Esophagus squamous epithelium (tissue), 5 donors: ENCODE results near the gene GPC6. TPM values are rescaled to one million over a fixed set of nuclear protein-coding genes. Genes with fewer than 3 reads are reported as not detected.

ENCODE experiments used
- DNase-seq: peaks from one replicate; lab custom pipeline; 2025; lab: John Stamatoyannopoulos, UW
- H3K27ac ChIP-seq, 4 donors: fragments of 200-600 bp; sonication (generic); one replicate each; pipeline ENCODE4 v1.5.1; 2016 to 2019; ENCODE audit warnings: mild to moderate bottlenecking in 1 of 4
- H3K27me3 ChIP-seq, 4 donors: fragments of 200-600 bp; sonication (generic); 1 replicate in 3 of 4; 2 replicates in 1 of 4; pipeline versions ENCODE4 v1.5.1 to v1.6.0; 2017 to 2021; ENCODE audit warnings: antibody characterized with exemption in 1 of 4
- H3K36me3 ChIP-seq, 3 donors: fragments of 200-600 bp; sonication (generic); one replicate each; pipeline ENCODE4 v1.5.1; 2016 to 2019
- H3K4me1 ChIP-seq, 3 donors: fragments of 200-600 bp; sonication (generic); one replicate each; pipeline ENCODE4 v1.5.1; 2017 to 2019
- H3K4me3 ChIP-seq, 4 donors: fragments of 200-600 bp; sonication (generic); 1 replicate in 3 of 4; 2 replicates in 1 of 4; pipeline ENCODE4 v1.5.1; 2016 to 2019; ENCODE audit warnings: mild to moderate bottlenecking in 2 of 4, moderate library complexity in 1 of 4
- H3K9me3 ChIP-seq, 3 donors: fragments of 200-600 bp; sonication (generic); one replicate each; pipeline ENCODE4 v1.5.1; 2016 to 2019
- POLR2A ChIP-seq, 4 donors: fragments of 450-650 bp; IDR thresholded peaks; one replicate each; pipeline ENCODE4 v1.6.1; 2017; ENCODE audit warnings: antibody characterized with exemption in 4 of 4, mild to moderate bottlenecking in 4 of 4, moderate library complexity in 3 of 4
- WGBS, 2 donors: methylation state at CpG; one replicate each; pipeline ENCODE4 v1.1.5; 2018; 5-methylcytosine and 5-hydroxymethylcytosine counted together
- intact Hi-C: fragments of 100-400 bp; cut with DNase I; formaldehyde crosslinking; loops from one replicate; pipeline ENCODE4 v1.15.0; 2022
- small RNA-seq, 4 donors: library from RNA; depleted of rRNA; stranded (forward); fragments of <200 nt; gene quantifications; one replicate each; pipeline ENCODE3, GENCODE V24; 2016
- total RNA-seq, 4 donors: library from RNA; depleted of rRNA; stranded (reverse); fragments of >200 nt; gene quantifications; one replicate each; pipeline ENCODE4 v1.1.0, GENCODE V29; 2016
- TF ChIP-seq, protein P1 (sequence below), 6 experiments: fragments of 450-650 bp in 4 of 6; fragments of 200-600 bp in 2 of 6; sonication (generic) in 2 of 6; IDR thresholded peaks; one replicate each; pipeline ENCODE4 v1.5.1; 2016 to 2019; ENCODE audit warnings: antibody characterized with exemption in 6 of 6, mild to moderate bottlenecking in 4 of 6, moderate library complexity in 4 of 6
- donor health status: DM: yes; HTN: yes; CAD: no.

GPC6 gene
- total RNA-seq, 4 donors from 2014 or later = 0.57 to 8.6 (median 2.6) TPM

DNA sequence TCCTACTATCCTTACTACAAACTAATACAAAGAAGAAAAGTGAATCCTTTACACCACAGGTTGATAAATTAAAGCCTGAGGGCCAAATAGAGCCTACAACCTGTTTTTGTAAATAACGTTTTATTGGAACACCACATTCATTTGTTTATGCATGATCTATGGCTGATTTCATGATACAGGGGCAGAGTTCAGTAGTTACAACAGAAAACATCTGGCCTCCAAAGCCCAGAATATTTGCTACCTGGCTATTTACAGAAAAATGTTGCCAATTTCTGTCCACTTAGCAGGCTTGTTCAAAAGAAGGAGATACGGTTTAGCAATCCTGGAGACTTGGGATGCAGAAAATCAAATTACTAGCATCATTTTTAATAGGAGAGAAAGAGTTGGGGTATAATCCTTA is 1228.8 kb downstream of the GPC6 start:
- no peak for TF ChIP-seq POLR2A (IDR thresholded peaks at IDR 0.05)
- TF ChIP-seq, protein P1, sequence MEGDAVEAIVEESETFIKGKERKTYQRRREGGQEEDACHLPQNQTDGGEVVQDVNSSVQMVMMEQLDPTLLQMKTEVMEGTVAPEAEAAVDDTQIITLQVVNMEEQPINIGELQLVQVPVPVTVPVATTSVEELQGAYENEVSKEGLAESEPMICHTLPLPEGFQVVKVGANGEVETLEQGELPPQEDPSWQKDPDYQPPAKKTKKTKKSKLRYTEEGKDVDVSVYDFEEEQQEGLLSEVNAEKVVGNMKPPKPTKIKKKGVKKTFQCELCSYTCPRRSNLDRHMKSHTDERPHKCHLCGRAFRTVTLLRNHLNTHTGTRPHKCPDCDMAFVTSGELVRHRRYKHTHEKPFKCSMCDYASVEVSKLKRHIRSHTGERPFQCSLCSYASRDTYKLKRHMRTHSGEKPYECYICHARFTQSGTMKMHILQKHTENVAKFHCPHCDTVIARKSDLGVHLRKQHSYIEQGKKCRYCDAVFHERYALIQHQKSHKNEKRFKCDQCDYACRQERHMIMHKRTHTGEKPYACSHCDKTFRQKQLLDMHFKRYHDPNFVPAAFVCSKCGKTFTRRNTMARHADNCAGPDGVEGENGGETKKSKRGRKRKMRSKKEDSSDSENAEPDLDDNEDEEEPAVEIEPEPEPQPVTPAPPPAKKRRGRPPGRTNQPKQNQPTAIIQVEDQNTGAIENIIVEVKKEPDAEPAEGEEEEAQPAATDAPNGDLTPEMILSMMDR (IDR thresholded peaks at IDR 0.05) = no peak
- no peaks in the 10 kb centered on the region for H3K36me3 ChIP-seq
- no peak for DNase-seq
- no peaks in the 10 kb centered on the region for H3K9me3 ChIP-seq
- WGBS, 2 donors = 19 to 48% methylated on average over 2 of the region's 2 CpGs
- no peak overlapping the region for H3K27ac ChIP-seq
- H3K27me3 ChIP-seq = no peaks in the 10 kb centered on the region
- no peak overlapping the region for H3K4me3 ChIP-seq
- no peaks in the 10 kb centered on the region for H3K4me1 ChIP-seq
- intact Hi-C loops = no loop called here

Small RNA genes lying within 50 kb of the gene (small RNA-seq; reads per million reads assigned to genes)
- gene RNA5SP35 = 0 to 0.45 (median 0.18) reads per million in 4 donors
